NCI-H2171 (cell line): ENCODE results near the gene SLC25A10.
A peak's percentile ranks its signal among the peaks of the same experiment; 100 is the strongest.

Source experiments
- DNase-seq: peaks from one replicate; lab custom pipeline; 2025; lab: John Stamatoyannopoulos, UW

SLC25A10 gene

GRCh38 chr17:81706757-81707624, 5.1 kb upstream of the SLC25A10 start:
- no peak for DNase-seq

GRCh38 chr17:81707725-81708646, 4.1 kb upstream of the SLC25A10 start:
- DNase-seq = no peak

GRCh38 chr17:81708739-81709185, 3.3 kb upstream of the SLC25A10 start:
- no peak for DNase-seq

- no peak for DNase-seq
These were observed 1.4 kb upstream of the SLC25A10 start for GRCh38 chr17:81710514-81711308.

- peak; percentile 37 for DNase-seq
These were observed 452 bp downstream of the SLC25A10 start for GRCh38 chr17:81712468-81713003.

- DNase-seq = no peak
These were observed 996 bp downstream of the SLC25A10 start for GRCh38 chr17:81713004-81713555.

GRCh38 chr17:81713556-81714411, 1.7 kb downstream of the SLC25A10 start:
- no peak for DNase-seq

GRCh38 chr17:81714412-81715106, 2.5 kb downstream of the SLC25A10 start:
- no peak for DNase-seq

- no peak for DNase-seq
These were observed 3.2 kb downstream of the SLC25A10 start for GRCh38 chr17:81715107-81715871.

GRCh38 chr17:81715872-81716673, 4.0 kb downstream of the SLC25A10 start:
- DNase-seq = no peak

GRCh38 chr17:81716674-81716996, 4.6 kb downstream of the SLC25A10 start:
- DNase-seq = no peak

GRCh38 chr17:81717049-81717765, 5.1 kb downstream of the SLC25A10 start:
- no peak for DNase-seq

- no peak for DNase-seq
These were observed 5.6 kb downstream of the SLC25A10 start for GRCh38 chr17:81717766-81718089.

GRCh38 chr17:81719410-81720266, 7.6 kb downstream of the SLC25A10 start:
- no peak for DNase-seq

- no peak for DNase-seq
These were observed 8.4 kb downstream of the SLC25A10 start for GRCh38 chr17:81720267-81721071.
